Measurements from ENCODE around the gene NCKAP5.

DNA sequence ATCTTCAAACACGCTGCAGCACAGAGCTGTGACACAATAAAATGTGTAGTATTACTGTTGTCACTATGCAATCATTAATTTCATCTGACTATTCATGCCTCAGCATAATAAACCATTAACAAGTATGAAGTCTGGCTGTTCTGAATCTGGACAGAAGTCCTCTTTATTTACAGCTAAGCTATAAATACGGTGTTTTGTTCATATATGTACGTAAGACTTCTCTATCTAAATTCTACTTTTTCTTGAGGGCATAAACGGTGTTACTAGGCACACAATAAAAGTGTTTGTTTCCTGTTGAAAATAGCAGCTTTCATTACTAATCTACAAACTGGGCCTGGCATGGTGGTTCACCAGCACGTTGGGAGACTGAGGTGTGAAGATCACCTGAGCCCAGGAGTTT, 443.8 kb downstream of the NCKAP5 start:
- TF ChIP-seq CTCF (IDR thresholded peaks at IDR 0.05; ENCODE audit: low read length) (no peak), EZH2 (IDR thresholded peaks at IDR 0.05; ENCODE audit: borderline replicate concordance, low read length) (no peak)
